ENCODE results near the gene SLC44A1.

- no peak for TF ChIP-seq CTCF (IDR thresholded peaks at IDR 0.05)
- TF ChIP-seq POLR2AphosphoS5 (IDR thresholded peaks at IDR 0.05) = no peak
Observed at GRCh38 chr9:105269593-105269992, 25.1 kb downstream of the SLC44A1 start.
